Liver (tissue), 3 donors: ENCODE results near the gene NSUN5.

Experiments
- CTCF ChIP-seq: fragments of 150-350 bp; IDR thresholded peaks from 2 replicates; pipeline ENCODE4 v1.5.1; 2017; ENCODE audit warnings: improper control_type of control experiment, low read depth, low read length; ENCODE audit not compliant: missing input control
- FOXA1 ChIP-seq: IDR thresholded peaks from 2 replicates; pipeline ENCODE4 v1.6.1; 2016; ENCODE audit warnings: antibody characterized with exemption
- GABPA ChIP-seq, 2 donors: IDR thresholded peaks in 1 of 2; conservative IDR thresholded peaks in 1 of 2; 2 replicates each; pipeline ENCODE4 v1.6.1; 2016; ENCODE audit warnings: antibody characterized with exemption in 2 of 2, mild to moderate bottlenecking in 1 of 2, moderate library complexity in 1 of 2
- MAX ChIP-seq: IDR thresholded peaks from 2 replicates; pipeline ENCODE4 v1.6.1; 2016; ENCODE audit warnings: antibody characterized with exemption
- RAD21 ChIP-seq, 2 donors: IDR thresholded peaks; 2 replicates each; pipeline ENCODE4 v1.6.1; 2016; ENCODE audit warnings: antibody characterized with exemption in 2 of 2, mild to moderate bottlenecking in 2 of 2
- REST ChIP-seq: IDR thresholded peaks from 2 replicates; pipeline ENCODE4 v1.6.1; 2016; ENCODE audit warnings: antibody characterized with exemption, mild to moderate bottlenecking
- RXRA ChIP-seq, 2 donors: IDR thresholded peaks; 2 replicates each; pipeline ENCODE4 v1.6.1; 2017 to 2018; ENCODE audit warnings: antibody characterized with exemption in 2 of 2, mild to moderate bottlenecking in 1 of 2
- YY1 ChIP-seq: IDR thresholded peaks from 2 replicates; pipeline ENCODE4 v1.6.1; 2016; ENCODE audit warnings: antibody characterized with exemption, mild to moderate bottlenecking
- ZBTB33 ChIP-seq: IDR thresholded peaks from 2 replicates; pipeline ENCODE4 v1.6.1; 2016; ENCODE audit warnings: antibody characterized with exemption
- donor health status: healthy.
- donor health status: healthy.

- TF ChIP-seq CTCF, result no peak
- no peak for TF ChIP-seq RAD21 (IDR thresholded peaks at IDR 0.05)
- TF ChIP-seq REST, result no peak
- TF ChIP-seq ZBTB33, result no peak
- TF ChIP-seq RXRA (IDR thresholded peaks at IDR 0.05), result no peak
- TF ChIP-seq YY1, result no peak
- TF ChIP-seq FOXA1, result no peak
- no peak for TF ChIP-seq GABPA (IDR thresholded peaks at IDR 0.05 in 1 of 2, conservative IDR thresholded peaks at IDR 0.05 in 1 of 2)
- no peak for TF ChIP-seq MAX
These were observed 37.3 kb upstream of the NSUN5 start for GRCh38 chr7:73345951-73346350.
